AG09309 (cell line): ENCODE measurements around the gene SLC16A13.
"Not testable (repeated sequence)": the region's sequence is repeated elsewhere in the genome, so short reads cannot be mapped to it uniquely, and the experiment has no call there.

ENCODE experiments used
- DNase-seq: peaks from one replicate; pipeline ENCODE4 v3.0.0-alpha.2; 2010; ENCODE audit warnings: low read depth
- H3K4me3 ChIP-seq: 2 replicates; pipeline ENCODE4 v1.5.1; 2011; ENCODE audit warnings: mild to moderate bottlenecking, low read depth, low read length, moderate library complexity; ENCODE audit not compliant: control insufficient read depth
- CTCF ChIP-seq: IDR thresholded peaks from 2 replicates; pipeline ENCODE4 v1.5.1; 2011; ENCODE audit warnings: mild to moderate bottlenecking, low read depth, low read length, inconsistent platforms; ENCODE audit not compliant: insufficient read depth, control insufficient read depth; ENCODE audit errors: missing control alignments

The SLC16A13 gene

DNA sequence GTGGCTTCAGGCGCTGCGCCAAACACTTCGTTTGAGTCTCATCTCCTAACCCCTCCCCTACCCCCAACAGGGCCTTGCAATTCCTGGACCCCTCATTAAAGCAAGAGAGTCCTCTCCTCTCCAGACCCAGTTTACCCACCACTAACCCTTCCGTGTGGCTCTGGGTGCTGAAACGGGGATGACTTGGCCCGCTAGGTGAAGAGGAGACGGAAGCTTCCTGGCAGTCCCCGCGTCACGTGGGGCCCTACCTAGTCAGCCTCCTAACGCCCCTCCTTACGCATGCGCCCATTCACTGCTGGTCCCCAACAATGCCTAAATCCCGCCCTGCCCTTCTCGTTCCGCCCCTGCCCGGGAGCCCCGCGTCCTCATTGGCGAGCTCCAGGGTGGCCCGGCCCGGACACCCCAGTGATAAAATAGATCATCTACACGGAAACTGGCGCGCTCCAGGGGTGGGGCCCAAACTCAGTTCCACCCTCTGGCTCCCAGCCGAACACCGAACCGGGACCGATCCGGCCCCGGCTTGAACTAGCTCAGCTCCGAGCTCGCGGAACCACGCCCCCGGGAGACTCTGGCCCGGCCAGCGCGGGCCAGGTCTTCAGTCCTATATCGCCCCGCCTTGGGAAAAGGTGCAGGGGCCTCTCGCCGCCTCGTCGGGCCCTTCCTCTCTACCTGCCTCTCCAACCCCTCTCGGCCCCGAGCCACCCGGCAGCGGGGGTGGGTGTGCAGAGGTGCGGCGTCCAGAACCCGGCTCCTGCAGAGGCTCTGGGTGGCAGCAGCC lies at the start of gene SLC16A13:
Gene SLC16A13 (plus strand): TSS at position 425 of the 778 bp plus-strand sequence. CDS start 368 bp downstream, outside the sequence.
- H3K4me3 ChIP-seq: peak within 1 kb of the TSS; percentile 94
- peak; percentile 81 for DNase-seq
- TF ChIP-seq CTCF: no peak

DNA sequence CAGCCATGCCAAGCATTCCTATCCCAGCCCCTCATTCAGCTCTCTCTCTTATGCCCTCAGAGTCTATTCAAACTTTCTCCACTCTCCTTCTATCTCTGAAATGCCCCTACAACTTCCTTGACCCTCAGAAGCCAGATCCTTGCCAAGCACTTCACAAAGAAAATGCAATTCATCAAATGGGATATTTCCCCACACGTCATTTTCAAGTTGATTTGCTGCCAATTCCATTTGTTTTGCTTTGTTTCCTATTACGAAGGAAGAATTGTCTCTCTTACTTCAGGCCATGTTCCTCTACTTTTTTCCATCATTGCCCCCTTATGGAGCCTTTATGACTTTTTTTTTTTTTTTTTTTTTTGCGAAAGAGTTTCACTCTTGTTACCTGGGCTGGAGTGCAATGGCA lies 49.1 kb upstream of the SLC16A13 start:
- no peak for DNase-seq

DNA sequence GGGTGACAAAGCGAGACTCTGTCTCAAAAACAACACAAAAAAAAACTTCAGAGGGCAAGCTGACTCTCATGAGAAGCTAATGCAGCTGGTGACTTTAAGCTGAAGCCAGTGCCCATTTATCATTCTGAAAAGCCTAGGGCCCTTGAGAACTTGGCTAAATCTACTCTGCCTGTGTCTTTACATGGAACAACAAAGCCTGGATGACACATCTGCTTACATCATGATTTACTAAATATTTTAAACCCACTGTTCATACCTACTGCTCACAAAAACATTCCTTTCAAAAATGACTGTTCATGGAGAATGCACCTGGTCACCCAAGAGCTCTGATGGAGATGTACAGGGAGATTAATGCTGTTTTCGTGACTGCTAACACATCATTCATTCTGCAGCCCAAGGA lies 46.0 kb upstream of the SLC16A13 start:
- H3K4me3 ChIP-seq: no peak overlapping the region
- TF ChIP-seq CTCF: no peak
- no peak for DNase-seq

More for the DNA sequence above, 49.1 kb upstream of the SLC16A13 start:
- H3K4me3 ChIP-seq: no peak overlapping the region
- TF ChIP-seq CTCF: no peak

DNA sequence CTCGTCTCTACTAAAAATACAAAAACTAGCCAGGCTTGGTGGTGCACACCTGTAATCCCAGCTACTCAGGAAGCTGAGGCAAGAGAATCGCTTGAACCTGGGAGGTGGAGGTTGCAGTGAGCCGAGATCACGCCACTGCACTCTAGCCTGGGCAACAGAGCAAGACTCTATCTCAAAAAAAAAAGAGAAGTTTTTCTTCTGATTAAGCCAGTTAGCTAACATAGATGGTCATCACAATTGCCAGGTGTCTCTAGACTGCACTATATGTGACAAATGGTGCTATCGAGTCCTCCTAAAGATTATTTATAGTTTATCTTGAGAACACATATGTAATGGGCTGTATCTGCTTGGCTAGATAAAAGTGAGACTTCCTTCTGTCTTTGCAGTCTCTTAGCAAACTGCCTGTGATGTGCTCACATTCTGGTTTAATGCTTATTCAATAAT lies 42.2 kb upstream of the SLC16A13 start:
- DNase-seq: not testable (repeated sequence)

DNA sequence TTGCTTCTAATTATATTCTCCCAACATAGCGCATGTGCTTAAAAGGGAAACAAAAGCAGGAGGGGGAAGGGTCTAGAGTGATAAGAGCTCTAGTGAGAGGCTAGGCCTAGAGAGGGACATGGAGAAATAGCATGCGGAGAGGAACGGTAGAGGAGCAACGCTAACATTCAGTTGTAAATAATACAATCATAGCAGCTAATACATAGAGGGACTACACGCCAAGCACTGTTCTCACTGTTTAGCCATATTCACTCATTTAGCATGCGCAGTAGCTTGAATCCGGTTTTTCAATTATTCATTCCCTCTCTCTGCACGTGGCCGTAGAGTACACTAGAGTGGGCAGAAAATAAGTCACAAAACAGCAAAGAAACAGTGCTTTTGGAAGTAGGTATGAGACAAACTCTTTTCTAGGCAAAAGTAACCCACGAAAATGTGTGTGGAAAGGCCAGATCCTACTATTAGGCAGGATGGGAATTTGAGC lies 41.7 kb upstream of the SLC16A13 start:
- H3K4me3 ChIP-seq: no peak overlapping the region
- TF ChIP-seq CTCF: no peak
- no peak for DNase-seq

More for the DNA sequence above, 42.2 kb upstream of the SLC16A13 start:
- H3K4me3 ChIP-seq: not testable (repeated sequence)

DNA sequence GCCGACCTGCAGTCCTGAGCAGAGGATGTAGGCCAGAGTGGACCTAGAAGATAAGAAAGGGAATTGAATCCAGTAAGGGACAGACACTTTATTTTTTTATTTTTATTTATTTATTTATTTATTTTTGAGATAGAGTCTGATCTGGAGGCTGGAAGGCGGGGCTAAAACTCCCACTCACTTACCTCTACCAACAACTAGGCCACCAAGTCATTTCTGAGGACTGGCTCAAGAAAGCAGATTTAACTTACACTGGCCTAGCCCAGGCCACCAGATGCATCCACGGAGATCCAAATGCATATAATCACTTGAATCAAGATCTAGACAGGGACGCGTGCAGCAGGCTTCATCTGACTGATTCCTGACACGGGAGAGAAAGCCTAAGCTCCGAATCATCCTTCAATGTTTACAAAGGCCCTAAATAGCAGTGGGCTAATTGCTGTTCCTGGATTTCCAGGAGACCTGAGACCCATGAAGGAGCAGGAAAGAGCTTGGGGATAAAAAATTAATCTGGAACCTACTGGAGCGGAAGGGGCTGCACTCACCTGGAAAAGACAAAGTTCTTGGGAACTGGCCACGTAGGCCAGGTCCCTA lies 41.1 kb upstream of the SLC16A13 start:
- H3K4me3 ChIP-seq: no peak overlapping the region
- TF ChIP-seq CTCF: no peak
- DNase-seq: no peak

DNA sequence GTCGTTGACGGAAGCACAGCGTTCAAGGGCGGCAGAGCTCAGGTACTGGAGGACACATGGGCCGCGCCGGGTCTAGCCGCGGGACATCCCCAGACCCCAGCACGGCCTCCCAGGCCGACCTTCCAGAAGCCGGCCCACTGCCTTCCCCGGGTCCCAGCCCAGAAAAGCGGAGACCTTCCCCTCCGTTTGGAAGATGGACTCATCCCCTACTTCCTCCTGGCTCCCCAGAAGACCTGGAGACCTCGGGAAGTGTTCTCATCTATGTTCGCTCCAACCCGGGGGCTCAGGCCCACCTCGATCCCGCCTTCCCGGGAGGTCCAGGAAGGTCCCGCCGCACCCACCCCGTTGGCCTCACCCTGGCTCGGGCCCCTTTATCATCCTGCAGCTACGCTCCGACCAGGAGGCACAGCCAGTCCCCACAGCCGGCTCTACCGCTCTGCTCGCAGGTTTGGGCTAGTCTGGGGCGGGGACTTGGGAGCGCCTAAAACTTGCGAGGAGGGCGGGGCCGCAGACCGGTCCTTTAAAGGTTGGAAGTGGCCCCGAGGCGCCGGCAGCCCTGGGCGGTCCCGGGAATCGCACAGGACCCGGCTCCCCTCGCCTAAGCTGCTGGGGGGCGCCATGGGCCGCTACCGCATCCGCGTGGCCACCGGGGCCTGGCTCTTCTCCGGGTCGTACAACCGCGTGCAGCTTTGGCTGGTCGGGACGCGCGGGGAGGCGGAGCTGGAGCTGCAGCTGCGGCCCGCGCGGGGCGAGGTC lies 40.1 kb upstream of the SLC16A13 start, which contains the start of gene ALOX12:
Gene ALOX12 (plus strand): TSS at position 550 of the 756 bp plus-strand sequence. CDS start 69 bp downstream, at position 619.
- TF ChIP-seq CTCF: no peak
- no peak within 1 kb of the TSS for H3K4me3 ChIP-seq
- DNase-seq: no peak
